IPS-11a (cell line): Measurements from ENCODE around the gene TLN1.

Experiments
- H3K4me3 ChIP-seq: one replicate; pipeline ENCODE4 v1.5.1; 2013; ENCODE audit warnings: low read depth, low read length, control low read depth

TLN1 gene

DNA sequence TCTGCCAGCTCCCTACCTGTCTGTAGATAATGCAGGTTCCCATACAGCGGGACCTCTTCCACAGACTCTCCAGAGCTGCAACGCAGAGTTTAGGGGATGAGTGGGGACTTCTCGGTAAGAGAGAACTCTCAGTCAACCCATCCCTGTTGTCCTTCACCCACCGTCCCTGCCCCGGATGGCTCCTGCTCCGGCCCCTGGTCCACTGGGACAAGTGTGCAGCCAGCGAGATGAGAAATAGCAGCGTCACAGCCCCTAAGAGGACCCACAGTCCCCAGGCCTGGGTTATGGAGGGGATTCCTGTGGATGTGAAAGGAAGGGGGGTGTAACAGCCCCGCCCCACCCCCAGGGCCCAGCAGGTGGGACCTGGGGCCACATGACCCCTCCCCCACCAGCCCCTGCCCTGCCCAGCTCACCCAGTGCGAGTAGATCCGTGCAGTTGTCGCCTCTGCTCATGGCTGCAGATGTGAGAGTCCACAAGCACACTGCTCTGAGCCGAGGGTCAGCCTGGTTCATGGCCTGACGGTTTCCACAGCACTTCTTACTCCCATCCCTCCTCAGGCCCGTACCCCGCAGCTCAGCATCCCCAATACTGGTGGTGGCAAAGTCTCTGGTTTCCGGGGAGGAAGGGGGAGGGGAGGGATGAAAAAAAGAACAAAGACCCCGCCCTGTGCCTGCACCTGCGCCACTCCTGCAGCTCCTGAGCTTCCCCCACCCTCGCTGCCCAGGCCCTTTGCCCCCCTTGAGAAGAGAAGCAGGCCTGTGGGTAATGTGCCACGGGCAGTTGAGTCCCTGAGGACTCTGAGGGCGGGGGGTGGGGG, 81.4 kb downstream of the TLN1 start, which contains the start of gene SIT1:
TSS of gene SIT1 (minus strand) at position 591 of the 818 bp plus-strand sequence. CDS start at position 513, 78 bp downstream.
- no peak within 1 kb of the TSS for H3K4me3 ChIP-seq

DNA sequence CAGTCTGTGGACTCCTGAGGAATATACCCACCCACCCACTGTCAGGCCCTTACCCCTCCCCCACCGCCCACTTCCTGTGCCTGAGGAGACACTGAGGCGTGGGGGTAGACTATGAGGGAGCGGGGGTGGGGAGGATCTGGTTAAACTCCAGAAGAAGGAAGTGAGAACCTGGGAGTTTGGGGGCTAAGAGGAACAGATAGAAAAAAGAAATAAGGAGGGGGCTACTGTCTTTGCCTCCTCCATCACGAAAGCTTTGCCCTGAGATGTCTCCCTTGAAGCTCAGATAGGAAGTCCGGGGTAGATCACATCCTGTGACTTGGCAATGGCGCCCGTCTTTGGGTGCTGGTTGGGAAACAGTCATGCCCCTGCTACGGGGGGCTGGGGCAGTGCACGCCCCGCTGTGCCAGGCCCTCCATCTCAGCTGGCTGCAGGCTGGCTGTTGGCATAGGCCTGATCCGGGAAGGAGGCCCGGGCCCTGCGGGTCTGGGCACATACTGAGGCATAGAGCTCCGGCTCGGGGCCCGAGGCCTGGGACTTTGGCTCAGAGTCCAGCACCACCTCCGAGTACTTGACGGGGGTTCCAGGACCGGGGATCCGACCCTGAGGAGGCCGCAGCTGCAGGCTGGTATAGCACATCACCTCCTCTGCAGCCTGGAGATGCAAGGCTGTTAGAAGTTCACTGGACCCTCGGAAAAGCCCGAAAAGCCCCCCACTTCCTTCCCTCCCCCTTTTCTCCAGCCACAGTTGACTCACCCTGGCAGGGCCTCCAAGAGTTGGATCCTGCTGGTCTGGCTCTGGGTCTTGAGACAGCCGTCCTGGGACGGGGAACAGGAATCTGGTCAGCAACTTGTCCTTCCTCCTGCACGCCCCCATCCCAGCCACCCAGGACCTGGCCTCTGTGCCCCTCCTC, 82.3 kb downstream of the TLN1 start:
- no peak overlapping the region for H3K4me3 ChIP-seq
